Adrenal gland (tissue), 5 donors: ENCODE measurements around the gene EYS.

Experiments used
- POLR2A ChIP-seq, 2 donors: fragments of 450-650 bp; IDR thresholded peaks; one replicate each; pipeline ENCODE4 v1.6.1; 2017; ENCODE audit warnings: antibody characterized with exemption in 2 of 2, mild to moderate bottlenecking in 2 of 2, moderate library complexity in 1 of 2
- TF ChIP-seq, protein P1 (sequence below), 6 experiments: fragments of 450-650 bp in 4 of 6; fragments of 200-600 bp in 2 of 6; sonication (generic) in 1 of 6; IDR thresholded peaks; 1 replicate in 5 of 6; 2 replicates in 1 of 6; pipeline versions ENCODE4 v1.5.1 to v1.8.0; 2016 to 2021; ENCODE audit warnings: antibody characterized with exemption in 6 of 6, mild to moderate bottlenecking in 2 of 6, moderate library complexity in 1 of 6
- donor health status: DM: no; HTN: no; CAD: no.

GRCh38 chr6:64081453-64081852 lies 1625.6 kb downstream of the EYS start:
- TF ChIP-seq, protein P1, sequence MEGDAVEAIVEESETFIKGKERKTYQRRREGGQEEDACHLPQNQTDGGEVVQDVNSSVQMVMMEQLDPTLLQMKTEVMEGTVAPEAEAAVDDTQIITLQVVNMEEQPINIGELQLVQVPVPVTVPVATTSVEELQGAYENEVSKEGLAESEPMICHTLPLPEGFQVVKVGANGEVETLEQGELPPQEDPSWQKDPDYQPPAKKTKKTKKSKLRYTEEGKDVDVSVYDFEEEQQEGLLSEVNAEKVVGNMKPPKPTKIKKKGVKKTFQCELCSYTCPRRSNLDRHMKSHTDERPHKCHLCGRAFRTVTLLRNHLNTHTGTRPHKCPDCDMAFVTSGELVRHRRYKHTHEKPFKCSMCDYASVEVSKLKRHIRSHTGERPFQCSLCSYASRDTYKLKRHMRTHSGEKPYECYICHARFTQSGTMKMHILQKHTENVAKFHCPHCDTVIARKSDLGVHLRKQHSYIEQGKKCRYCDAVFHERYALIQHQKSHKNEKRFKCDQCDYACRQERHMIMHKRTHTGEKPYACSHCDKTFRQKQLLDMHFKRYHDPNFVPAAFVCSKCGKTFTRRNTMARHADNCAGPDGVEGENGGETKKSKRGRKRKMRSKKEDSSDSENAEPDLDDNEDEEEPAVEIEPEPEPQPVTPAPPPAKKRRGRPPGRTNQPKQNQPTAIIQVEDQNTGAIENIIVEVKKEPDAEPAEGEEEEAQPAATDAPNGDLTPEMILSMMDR (IDR thresholded peaks at IDR 0.05) = no peak
- TF ChIP-seq POLR2A (IDR thresholded peaks at IDR 0.05) = no peak
